Thymus (tissue), 11 donors: ENCODE results near the gene FLYWCH2. TPM values are rescaled to one million over a fixed set of nuclear protein-coding genes. Genes with fewer than 3 reads are reported as not detected.
"Not testable (repeated sequence)": the region's sequence is repeated elsewhere in the genome, so short reads cannot be mapped to it uniquely, and the experiment has no call there.

Source experiments
- DNase-seq, 9 donors: peaks; one replicate each; pipeline ENCODE4 v3.0.0-alpha.2; 2013; ENCODE audit warnings: low spot score in 9 of 9, low read depth in 6 of 9, missing footprints in 1 of 9
- H3K27ac ChIP-seq, 2 donors: one replicate each; pipeline ENCODE4 v1.5.1; 2013; ENCODE audit warnings: control low read depth in 1 of 2, low read depth in 1 of 2, low read length in 1 of 2, mild to moderate bottlenecking in 1 of 2, moderate library complexity in 1 of 2
- H3K27me3 ChIP-seq, 2 donors: one replicate each; pipeline ENCODE4 v1.5.1; 2013; ENCODE audit warnings: low read length in 1 of 2; ENCODE audit not compliant: control insufficient read depth in 2 of 2, insufficient read depth in 1 of 2
- H3K36me3 ChIP-seq, 2 donors: one replicate each; pipeline ENCODE4 v1.5.1; 2013; ENCODE audit warnings: low read length in 1 of 2, mild to moderate bottlenecking in 1 of 2, moderate library complexity in 1 of 2; ENCODE audit not compliant: control insufficient read depth in 2 of 2, insufficient read depth in 2 of 2
- H3K4me1 ChIP-seq, 2 donors: one replicate each; pipeline ENCODE4 v1.5.1; 2013; ENCODE audit warnings: low read length in 2 of 2; ENCODE audit not compliant: control insufficient read depth in 2 of 2, insufficient read depth in 2 of 2
- H3K4me3 ChIP-seq, 2 donors: one replicate each; pipeline ENCODE4 v1.5.1; 2013; ENCODE audit warnings: low read length in 2 of 2, control low read depth in 1 of 2, mild to moderate bottlenecking in 1 of 2
- H3K9me3 ChIP-seq, 2 donors: one replicate each; pipeline ENCODE4 v1.5.1; 2013; ENCODE audit warnings: low read length in 1 of 2, mild to moderate bottlenecking in 1 of 2; ENCODE audit not compliant: control insufficient read depth in 2 of 2, insufficient read depth in 1 of 2
- WGBS: extraction: QIAGEN DNeasy Blood & Tissue Kit; methylation state at CpG from one replicate; pipeline ENCODE4 v1.1.7; 2013; 5-methylcytosine and 5-hydroxymethylcytosine counted together
- polyA plus RNA-seq: library from polyadenylated mRNA; stranded (reverse); fragments of 200-250 nt; gene quantifications from one replicate; pipeline ENCODE4 v1.2.3, GENCODE V29; 2013
- total RNA-seq: library from RNA; stranded (reverse); fragments of 120-200 nt; gene quantifications from one replicate; pipeline ENCODE4 v1.2.4, GENCODE V29; 2013
- donor health status: healthy.

The FLYWCH2 gene
- total and polyA plus RNA-seq, 2 donors = 34.5 to 37.4 TPM

DNA sequence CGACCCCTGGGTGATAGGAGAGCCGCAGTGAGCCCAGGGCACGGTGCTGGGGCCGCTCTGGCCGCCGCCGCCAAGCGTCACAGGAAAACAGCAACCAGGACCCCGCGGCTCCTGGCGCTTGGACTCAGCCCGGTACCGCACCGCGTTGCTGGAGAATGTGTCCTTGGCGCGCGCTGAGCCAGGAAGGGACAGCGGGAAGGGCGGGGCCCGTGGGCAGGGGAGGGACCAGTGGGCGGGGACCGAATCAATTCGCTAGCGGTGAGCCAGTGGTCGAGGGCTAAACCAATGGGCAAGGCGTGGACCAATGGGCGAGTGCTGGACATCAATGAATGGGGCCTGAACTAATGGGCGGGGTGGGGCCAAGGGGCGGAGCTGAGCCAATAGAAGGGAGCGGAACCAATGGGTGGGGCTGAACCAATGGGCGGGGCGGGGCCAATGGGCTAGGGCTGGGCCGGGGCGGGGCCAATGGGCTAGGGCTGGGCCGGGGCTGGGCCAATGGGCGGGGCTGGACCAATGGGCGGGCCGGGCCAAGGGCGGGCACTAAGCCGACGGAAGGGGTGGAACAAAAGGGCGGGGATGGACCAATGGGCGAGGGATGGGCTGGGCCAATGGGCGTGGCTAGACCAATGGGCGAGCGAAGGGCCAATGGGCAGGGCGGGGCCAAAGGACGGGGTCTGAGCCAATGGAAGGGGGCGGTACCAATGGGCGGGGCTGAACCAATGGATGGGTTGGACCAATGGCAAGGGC, 22.4 kb downstream of the FLYWCH2 start:
- peaks cover 1 to 18% of the 10 kb centered on the region in 2 donors for H3K9me3 ChIP-seq
- H3K4me1 ChIP-seq = peaks cover 0 to 26% of the 10 kb centered on the region in 2 donors
- no peaks in the 10 kb centered on the region for H3K36me3 ChIP-seq
- peak in 5 of 9 donors; percentile 50 to 74 (median 55) for DNase-seq
- H3K4me3 ChIP-seq = peak overlapping the region; percentile 52 to 65
- peaks cover 0 to 18% of the 10 kb centered on the region in 2 donors for H3K27me3 ChIP-seq
- WGBS = 2% methylated on average over 51 of the region's 51 CpGs
- peak overlapping the region in 1 of 2 donors; percentile 66 for H3K27ac ChIP-seq

DNA sequence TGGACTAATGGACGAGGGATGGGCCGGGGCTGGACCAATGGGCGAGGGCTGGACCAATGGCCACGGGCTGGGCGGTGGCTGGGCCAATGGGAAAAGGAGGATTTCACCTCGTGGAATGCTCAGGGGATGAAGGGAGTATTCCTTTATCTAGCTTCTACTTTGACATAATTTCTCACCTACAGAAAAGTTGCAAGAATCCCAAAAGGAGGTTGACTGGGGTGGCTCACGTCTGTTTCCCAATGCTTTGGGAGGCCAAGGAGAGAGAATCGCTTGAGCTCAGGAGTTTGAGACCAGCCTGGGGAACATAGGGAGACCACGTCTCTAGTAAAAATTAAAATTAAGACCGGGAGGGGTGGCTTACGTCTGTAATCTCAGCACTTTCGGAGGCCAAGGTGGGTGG, 23.0 kb downstream of the FLYWCH2 start:
- no peak overlapping the region for H3K4me3 ChIP-seq
- 45% methylated on average over 12 of the region's 12 CpGs for WGBS
- peaks cover 0 to 26% of the 10 kb centered on the region in 2 donors for H3K4me1 ChIP-seq
- H3K27ac ChIP-seq = no peak overlapping the region
- DNase-seq = peak in 1 of 9 donors; percentile 6
- H3K9me3 ChIP-seq = peaks cover 1 to 18% of the 10 kb centered on the region in 2 donors
- peaks cover 0 to 18% of the 10 kb centered on the region in 2 donors for H3K27me3 ChIP-seq
- H3K36me3 ChIP-seq = no peaks in the 10 kb centered on the region

DNA sequence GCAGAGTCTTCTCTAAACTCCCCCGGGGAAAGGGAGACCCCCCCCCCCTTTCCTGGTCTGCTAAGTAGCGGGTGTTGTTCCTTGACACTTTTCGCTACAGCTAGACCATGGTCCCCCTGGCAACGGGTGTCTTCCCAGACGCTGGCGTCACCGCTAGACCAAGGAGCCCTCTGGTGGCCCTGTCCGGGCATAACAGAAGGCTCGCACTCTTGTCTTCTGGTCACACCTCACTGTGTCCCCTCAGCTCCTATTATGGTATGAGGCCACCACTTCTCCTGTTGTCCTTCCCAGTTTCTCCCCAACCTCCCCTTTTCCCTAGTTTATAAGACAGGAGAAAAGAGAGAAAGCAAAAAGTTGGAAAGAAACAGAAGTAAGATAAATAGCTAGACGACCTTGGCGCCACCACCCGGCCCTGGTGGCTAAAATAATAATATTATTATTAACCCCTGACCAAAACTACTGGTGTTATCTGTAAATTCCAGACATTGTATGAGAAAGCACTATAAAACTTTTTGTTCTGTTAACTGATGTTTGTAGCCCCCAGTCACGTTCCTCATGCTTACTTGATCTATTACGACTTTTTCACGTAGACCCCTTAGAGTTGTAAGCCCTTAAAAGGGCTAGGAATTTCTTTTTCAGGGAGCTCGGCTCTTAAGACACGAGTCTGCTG, 24.2 kb downstream of the FLYWCH2 start:
- Histone ChIP-seq H3K27me3 (peaks cover 0 to 20% of the 10 kb centered on the region in 2 donors), H3K9me3 (peaks cover 1 to 18% of the 10 kb centered on the region in 2 donors), H3K4me1 (peaks cover 3 to 32% of the 10 kb centered on the region in 2 donors)
- H3K27ac ChIP-seq, H3K36me3 ChIP-seq, H3K4me3 ChIP-seq, DNase-seq: not testable (repeated sequence)
- WGBS = 27% methylated on average over 17 of the region's 17 CpGs

DNA sequence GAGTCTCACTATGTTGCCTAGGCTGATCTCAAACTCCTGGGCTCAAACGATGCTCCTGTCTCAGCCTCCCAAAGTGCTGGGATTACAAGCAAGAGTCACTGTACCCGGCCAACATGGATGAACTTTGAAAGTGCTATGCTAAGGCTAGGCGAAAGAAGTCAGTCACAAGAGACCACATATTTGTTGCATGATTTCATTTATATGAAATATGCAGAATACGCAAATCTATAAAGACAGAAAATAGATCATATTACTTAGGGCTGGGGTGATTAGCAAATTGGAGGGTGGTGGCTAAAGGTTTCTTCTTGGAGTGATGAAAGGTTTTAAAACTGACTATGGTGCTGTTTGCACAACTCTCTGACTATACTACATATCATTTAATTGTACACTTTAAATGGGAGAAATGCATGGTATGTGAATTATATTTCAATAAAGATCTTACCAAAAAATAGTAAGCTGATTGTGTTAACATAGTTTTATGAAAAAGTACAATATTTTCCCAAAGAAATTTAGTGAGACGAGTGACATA, 27.5 kb downstream of the FLYWCH2 start:
- H3K4me3 ChIP-seq = no peak overlapping the region
- no peak overlapping the region for H3K27ac ChIP-seq
- peaks cover 8 to 22% of the 10 kb centered on the region in 2 donors for H3K4me1 ChIP-seq
- peaks cover 5 to 9% of the 10 kb centered on the region in 2 donors for H3K36me3 ChIP-seq
- no peak for DNase-seq
- H3K9me3 ChIP-seq = peaks cover 0 to 9% of the 10 kb centered on the region in 2 donors
- peaks cover 0 to 15% of the 10 kb centered on the region in 2 donors for H3K27me3 ChIP-seq
- 83% methylated on average over 5 of the region's 5 CpGs for WGBS

DNA sequence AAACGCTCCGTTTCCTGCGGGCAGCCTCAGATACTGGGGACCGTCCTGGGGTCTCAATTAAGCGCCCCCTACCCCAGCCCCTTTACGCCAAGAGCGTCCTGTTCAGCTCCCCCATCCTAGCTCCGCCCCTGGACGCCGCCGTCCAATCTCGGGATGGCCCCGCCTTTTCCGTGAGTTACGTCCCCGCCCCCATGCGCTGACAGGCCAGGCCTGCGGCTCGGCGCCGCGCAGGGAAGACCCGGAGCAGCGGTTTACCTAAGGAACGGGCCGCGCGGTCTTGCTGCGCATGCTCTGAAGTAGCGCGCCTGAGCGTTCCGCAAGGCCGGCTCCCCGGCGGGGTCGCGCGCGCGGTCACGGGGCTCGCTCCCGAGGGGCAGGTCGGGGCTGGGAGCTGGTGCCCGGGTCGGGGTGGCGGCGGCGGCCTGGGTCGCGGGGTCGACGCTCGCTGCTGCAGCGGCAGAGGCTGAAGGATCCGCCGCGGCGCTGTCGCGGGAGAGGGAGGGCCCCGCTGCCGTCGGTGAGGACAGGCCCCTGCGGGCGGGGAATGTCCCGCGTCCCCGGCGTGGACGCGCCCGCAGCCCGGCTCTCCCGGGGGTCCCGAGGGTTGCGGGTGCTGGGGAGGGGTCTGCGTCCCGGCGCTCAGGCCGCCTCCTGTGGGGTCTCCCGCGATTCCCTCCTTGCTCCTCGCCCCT, 28.8 kb downstream of the FLYWCH2 start, which contains the start of gene FLYWCH1:
Gene FLYWCH1, plus strand, starts transcription at position 294 of the 692 bp plus-strand sequence. CDS start 17,755 bp downstream, outside the sequence.
- peak within 1 kb of the TSS; percentile 62 to 75 for H3K4me3 ChIP-seq
- no peaks in the 10 kb centered on the region for H3K9me3 ChIP-seq
- H3K4me1 ChIP-seq = peaks cover 8 to 15% of the 10 kb centered on the region in 2 donors
- H3K27ac ChIP-seq = peak within 1 kb of the TSS in 1 of 2 donors; percentile 74
- H3K36me3 ChIP-seq = peaks cover 10 to 12% of the 10 kb centered on the region in 2 donors
- peaks cover 0 to 9% of the 10 kb centered on the region in 2 donors for H3K27me3 ChIP-seq
- under 1% methylated on average over 85 of the region's 85 CpGs for WGBS
- DNase-seq = peak; percentile 89 to 99 (median 97)

DNA sequence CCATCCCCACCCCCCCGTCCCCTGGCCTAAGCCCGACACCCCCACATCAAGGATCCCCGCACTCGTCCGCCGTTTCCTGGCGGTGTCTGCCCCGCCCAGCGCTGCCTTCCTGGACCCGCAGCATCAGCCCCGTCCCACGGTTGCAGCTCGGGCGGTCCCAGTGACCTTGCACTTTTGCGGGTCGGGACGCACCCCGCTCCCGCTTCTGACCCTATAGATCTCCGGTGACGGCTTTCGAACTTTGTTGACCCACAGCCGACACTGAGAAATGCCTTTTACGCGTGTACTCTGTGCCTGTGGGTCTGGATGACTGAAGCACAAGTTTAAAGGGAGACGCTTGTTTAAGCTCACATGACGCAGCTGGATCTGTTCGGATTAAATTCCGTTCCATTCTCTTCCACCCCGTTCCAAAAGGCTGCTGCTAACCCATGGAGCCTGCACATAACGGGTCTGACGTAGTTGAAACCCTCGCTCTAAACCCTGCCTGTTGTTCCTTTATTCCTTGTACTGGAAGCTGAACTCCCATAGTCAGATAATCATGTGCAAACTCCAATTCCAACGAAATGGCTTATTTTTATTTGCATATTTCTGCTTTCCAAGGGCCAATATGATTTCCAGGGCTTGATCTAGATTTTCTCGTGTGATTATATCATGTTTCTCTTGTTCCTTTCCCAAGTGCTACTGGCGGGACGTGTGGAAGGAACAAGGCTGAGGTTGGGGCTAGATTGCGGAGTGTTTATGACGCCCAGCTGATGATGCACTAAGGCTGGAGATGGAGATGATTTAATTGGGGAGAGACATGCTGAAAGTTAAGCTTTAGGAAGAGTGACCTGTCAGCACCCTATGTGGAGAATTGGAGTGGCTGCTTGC, 29.6 kb downstream of the FLYWCH2 start:
- peaks cover 10 to 12% of the 10 kb centered on the region in 2 donors for H3K36me3 ChIP-seq
- 10% methylated on average over 39 of the region's 39 CpGs for WGBS
- H3K4me3 ChIP-seq = peak overlapping the region; percentile 62 to 75
- no peaks in the 10 kb centered on the region for H3K9me3 ChIP-seq
- peak in 2 of 9 donors; percentile 24 to 47 for DNase-seq
- peaks cover 0 to 9% of the 10 kb centered on the region in 2 donors for H3K27me3 ChIP-seq
- peaks cover 8 to 15% of the 10 kb centered on the region in 2 donors for H3K4me1 ChIP-seq
- peak overlapping the region in 1 of 2 donors; percentile 58 for H3K27ac ChIP-seq

DNA sequence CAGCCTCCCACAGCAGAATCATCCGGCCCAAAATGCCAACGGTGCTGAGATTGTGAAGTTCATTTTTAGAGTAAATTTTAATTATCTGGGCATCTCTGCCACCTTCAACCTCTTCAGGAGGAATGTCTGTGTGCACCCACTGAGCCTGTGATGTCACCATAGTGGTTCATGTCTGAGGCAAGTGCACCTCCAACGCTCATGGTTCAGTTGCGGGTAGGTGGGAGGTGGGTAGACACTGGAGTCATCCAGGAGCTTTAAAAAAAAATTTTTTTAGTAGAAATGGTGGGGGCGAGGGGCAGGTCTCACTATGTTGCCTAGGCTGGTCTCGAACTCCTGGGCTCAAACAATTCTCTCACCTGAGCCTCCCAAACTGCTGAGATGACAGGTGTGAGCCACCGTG, 30.6 kb downstream of the FLYWCH2 start:
- Histone ChIP-seq H3K4me1 (peaks cover 8 to 15% of the 10 kb centered on the region in 2 donors), H3K27ac (no peak overlapping the region), H3K27me3 (peaks cover 0 to 9% of the 10 kb centered on the region in 2 donors), H3K4me3 (no peak overlapping the region), H3K9me3 (no peaks in the 10 kb centered on the region), H3K36me3 (peaks cover 10 to 12% of the 10 kb centered on the region in 2 donors)
- DNase-seq = no peak
- 95% methylated on average over 7 of the region's 7 CpGs for WGBS

DNA sequence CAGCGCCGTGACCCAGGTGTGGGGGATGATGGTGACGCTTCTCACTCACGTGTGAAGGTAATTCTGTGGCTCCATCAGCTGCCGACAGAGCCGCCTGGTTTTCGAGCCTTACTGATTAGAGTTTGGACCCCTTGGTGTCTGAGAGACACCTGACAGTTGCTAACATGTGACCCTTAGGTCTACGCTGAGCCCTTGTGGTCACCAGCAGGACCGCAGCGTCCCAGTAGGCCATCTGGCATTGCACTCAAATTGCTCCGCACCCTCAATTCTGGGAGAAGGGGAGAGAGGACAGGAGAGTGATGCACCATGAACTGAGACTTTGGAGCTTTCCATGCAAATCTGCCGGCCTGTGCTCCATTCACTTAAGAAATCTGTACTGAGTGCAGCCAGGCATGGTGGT, 31.2 kb downstream of the FLYWCH2 start:
- no peak overlapping the region for H3K27ac ChIP-seq
- H3K4me1 ChIP-seq = peaks cover 8 to 15% of the 10 kb centered on the region in 2 donors
- H3K36me3 ChIP-seq = peaks cover 10 to 12% of the 10 kb centered on the region in 2 donors
- H3K27me3 ChIP-seq = peaks cover 0 to 9% of the 10 kb centered on the region in 2 donors
- WGBS = 99% methylated on average over 12 of the region's 12 CpGs
- no peak overlapping the region for H3K4me3 ChIP-seq
- H3K9me3 ChIP-seq = no peaks in the 10 kb centered on the region
- no peak for DNase-seq
